NCI-H128 (cell line): ENCODE data around the gene ME3.

Source experiments
- DNase-seq: peaks from one replicate; lab custom pipeline; 2025; ENCODE audit not compliant: unreplicated experiment; lab: John Stamatoyannopoulos, UW

ME3 gene

DNA sequence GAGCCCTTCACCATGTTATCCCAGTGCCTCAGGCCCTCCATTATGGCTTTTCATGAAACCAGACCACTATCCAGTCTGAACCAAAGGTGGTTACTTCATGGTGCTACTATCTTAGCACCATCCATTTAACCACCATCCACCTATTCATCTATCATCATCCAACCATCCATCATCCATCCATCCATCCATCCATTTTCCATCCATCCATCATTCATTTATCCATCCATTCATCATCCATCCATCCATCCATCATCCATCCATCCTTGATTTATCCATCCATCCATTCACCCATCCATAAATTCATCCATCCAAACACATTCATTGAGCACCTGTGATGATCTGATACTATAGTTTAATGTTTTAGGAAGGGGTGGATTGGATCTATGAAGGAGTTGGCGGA is 204.2 kb downstream of the ME3 start:
- no peak for DNase-seq

GRCh38 chr11:86464509-86465221 is 207.8 kb downstream of the ME3 start:
- DNase-seq = no peak

- DNase-seq = no peak
Measured at GRCh38 chr11:86463955-86464354, 208.5 kb downstream of the ME3 start.

DNA sequence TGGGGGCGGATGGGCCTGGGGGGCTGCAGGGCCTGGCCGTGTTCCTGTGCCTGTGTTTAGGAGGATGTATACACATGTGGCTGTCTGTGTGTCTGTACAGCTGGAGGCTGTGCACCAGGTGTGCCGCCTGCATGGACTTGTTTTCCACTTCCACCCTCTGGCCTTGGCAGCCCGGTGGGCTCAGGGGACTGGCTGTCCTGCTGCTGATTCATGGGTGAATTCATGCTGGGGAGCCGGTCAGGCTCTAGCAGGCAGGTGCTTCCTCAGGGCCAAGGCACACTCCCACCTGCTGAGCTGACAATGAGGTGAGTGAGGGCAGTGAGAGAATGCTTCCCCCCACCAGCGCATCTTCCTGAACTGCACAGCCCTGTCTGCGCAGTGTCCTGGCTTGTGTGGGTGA is 209.3 kb downstream of the ME3 start:
- DNase-seq = no peak

- no peak for DNase-seq
Measured at GRCh38 chr11:86461892-86462291, 210.5 kb downstream of the ME3 start.

GRCh38 chr11:86460461-86461385 is 211.7 kb downstream of the ME3 start:
- DNase-seq = no peak

- no peak for DNase-seq
Measured at GRCh38 chr11:86459682-86460460, 212.5 kb downstream of the ME3 start.

GRCh38 chr11:86459002-86459385 is 213.4 kb downstream of the ME3 start:
- DNase-seq = no peak

GRCh38 chr11:86458294-86459001 is 214.0 kb downstream of the ME3 start:
- no peak for DNase-seq

DNA sequence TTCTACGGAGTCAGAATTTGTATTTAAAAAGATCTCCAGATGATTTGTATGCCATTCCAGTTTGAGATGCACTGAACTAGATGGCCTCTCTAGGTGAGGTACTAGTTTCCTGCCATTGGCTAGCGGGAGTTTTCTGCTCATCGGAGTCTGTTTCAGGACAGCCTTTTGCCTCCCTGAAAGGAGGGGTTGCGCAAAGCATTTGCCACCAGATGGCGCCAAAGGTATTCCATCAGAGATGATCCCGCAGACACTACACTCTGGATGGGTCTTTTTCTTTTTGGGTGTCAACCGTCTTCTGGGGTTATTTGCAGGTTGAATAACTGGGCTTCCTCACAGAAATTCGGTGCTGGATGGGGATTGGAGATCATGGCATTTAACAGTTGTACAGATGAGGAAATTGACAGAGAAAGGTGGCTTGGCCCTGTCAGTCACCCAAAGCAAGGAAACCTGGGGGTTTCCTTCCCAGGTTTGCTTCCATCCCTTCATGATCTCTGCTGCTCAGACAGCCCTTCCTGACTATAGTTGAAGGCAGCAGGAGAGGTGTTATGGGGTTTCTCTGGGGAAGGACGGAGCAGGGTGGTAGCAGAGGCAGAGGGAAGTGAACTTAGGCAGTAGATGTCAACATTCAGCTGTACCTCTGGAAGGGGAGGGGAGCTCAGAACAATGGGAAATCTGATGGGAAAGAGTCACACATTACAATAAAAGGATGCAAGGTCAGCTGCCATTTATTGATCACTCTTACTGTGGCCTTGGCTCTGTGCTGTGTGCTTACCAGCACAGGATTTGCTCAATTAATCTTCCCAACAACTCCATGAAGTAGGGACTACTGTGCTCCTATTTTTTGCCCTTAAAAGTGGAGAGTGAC is 216.1 kb downstream of the ME3 start:
- peak; percentile 56 for DNase-seq

DNA sequence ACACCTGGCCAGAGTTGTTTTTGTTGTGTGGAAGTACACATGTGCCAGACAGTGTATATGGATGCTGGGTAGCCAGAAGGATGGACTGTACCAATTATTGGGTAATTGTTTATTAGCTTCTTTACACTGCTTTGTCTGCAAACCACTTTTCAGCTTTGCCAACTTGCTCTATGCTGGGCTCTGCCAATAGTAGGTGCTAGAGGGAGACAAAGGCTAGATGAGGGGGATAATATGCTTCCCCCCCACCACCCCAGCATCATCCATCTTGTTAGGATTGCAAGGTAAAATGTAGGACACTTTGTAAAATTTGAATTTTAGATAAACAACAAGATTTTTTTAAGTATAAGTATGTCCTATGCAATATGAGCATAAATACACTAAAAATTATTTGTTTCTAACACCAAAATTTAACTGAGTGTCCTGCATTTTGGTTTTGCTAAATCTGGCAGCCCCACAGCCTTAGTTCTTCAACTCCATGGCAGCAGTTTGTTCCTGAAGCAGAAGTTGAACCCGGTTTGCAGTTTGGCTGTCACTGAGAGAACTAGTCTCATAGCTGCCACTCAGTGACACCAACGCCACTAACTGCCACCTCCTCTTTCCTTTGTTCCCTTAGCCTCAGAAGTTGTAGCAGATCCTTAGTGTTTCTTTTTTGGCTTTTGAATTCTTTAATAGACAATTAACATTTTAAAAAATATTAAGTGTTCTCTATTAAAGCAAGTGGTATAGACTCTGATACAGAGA is 219.0 kb downstream of the ME3 start:
- DNase-seq = no peak

DNA sequence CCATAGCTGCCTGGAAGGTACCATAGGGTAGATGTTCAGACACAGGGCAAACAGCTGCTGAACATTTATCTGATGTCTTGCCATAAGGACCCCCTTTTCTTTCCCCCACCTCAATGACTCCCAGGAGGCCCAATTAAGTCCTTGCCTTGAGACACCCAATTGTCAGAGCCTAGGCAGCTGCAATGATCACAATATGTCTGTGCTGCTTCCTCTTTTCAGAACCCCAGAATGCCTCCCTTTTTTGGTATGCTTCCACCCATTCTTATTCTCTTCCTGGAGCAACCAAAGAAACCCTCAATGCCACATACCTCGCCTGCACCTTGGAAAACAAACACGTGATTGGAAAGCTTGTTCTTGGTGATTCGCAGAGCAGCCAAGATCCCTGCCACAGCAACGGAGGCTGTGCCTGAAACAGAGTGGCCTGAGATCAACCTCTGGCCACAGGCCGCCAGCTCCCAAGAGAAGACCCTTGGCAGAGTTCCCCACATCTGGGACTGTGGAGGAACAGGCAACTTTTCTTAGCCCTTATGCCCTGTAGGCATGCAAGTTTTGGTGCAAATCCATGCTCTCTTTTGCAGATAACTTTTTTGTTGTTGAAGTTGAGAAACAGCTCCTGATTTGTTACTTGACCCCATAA is 222.3 kb downstream of the ME3 start:
- DNase-seq = no peak

GRCh38 chr11:86447763-86448480 is 224.5 kb downstream of the ME3 start:
- no peak for DNase-seq

GRCh38 chr11:86446924-86447285 is 225.5 kb downstream of the ME3 start:
- no peak for DNase-seq

- no peak for DNase-seq
Measured at GRCh38 chr11:86446163-86446923, 226.1 kb downstream of the ME3 start.

DNA sequence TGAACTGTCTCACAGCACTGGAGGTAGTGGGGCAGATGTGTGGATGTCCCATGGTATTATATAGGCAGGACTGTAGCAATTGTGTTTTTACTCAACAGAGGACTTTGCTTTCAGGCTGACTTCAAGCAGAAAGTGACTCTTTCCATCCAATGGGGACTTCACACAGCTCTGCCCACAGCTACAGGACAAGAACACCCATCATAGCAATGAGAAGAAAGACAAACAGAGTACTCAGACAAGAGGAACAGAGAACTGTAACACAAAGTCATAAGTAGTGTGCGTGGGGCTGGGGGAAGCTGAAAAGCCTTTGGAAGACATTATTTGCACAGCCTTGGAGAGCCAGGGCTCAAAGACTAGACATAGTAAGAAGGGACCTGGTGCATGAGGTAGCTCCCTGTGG is 227.4 kb downstream of the ME3 start:
- DNase-seq = no peak

DNA sequence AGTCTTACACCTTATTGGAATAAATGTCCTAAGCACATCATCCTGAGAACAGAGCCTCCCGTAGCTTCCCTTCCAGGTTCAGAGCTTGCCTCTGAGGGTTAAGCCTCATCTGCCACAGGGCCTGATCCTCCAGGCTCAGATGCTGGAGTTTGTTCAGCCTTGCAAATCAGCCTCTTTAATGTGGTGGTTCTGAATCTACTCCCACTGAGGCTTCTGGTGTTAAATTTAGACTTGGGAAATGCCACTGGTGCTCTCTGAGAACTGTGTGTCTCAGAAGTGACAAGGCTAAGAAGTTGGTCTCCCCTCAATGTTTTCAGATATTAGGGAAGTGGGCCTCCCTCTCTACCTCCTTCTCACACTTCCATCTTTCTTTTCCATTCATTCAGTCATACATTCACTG is 229.0 kb downstream of the ME3 start:
- DNase-seq = no peak

DNA sequence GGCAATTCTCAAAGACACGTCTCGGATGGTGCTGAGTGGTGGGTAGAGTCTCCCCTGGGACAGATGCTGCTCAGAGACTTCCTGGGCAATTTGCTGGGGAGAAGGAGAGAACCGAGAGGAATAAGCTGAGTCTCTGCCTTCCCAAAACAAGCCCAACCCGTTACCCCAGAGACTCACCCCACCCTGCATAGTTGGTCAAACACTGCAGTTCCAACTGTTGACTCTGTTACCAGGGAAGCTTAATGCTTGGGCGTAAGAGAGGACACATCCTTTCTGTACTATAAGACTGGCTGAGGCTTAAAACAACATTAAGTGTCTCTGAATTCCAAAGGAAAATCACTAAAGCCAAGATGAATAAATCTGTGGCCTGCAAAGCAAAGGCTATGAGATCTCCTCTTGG is 229.6 kb downstream of the ME3 start:
- no peak for DNase-seq
